Smooth muscle cell (in vitro differentiated cells): ENCODE measurements around the gene RASGEF1B. TPM values are rescaled to one million over a fixed set of nuclear protein-coding genes. Genes with fewer than 3 reads are reported as not detected.

Experiments
- DNase-seq: peaks from one replicate; lab custom pipeline; 2025; ENCODE audit not compliant: unreplicated experiment; lab: John Stamatoyannopoulos, UW
- H2AFZ ChIP-seq: fragments of 200-600 bp; sonication (generic); 2 replicates; pipeline ENCODE4 v1.6.0; 2016; ENCODE audit warnings: antibody characterized with exemption, low read depth, mild to moderate bottlenecking
- H3F3A ChIP-seq: fragments of 200-600 bp; sonication (generic); 2 replicates; pipeline ENCODE4 v1.6.0; 2017; ENCODE audit warnings: antibody characterized with exemption, low read depth
- H3K27ac ChIP-seq: fragments of 200-600 bp; sonication (generic); 2 replicates; pipeline ENCODE4 v1.5.1; 2016; ENCODE audit warnings: low read depth, mild to moderate bottlenecking
- H3K27me3 ChIP-seq: fragments of 200-600 bp; sonication (generic); 2 replicates; pipeline ENCODE4 v1.6.1; 2016; ENCODE audit warnings: low read depth, mild to moderate bottlenecking
- H3K36me3 ChIP-seq: fragments of 200-600 bp; sonication (generic); 2 replicates; pipeline ENCODE4 v1.5.1; 2016; ENCODE audit warnings: low read depth
- H3K4me1 ChIP-seq: fragments of 200-600 bp; sonication (generic); 2 replicates; pipeline ENCODE4 v1.5.1; 2016; ENCODE audit warnings: low read depth
- H3K4me2 ChIP-seq: fragments of 200-600 bp; sonication (generic); 2 replicates; pipeline ENCODE4 v1.6.0; 2016; ENCODE audit warnings: mild to moderate bottlenecking
- H3K4me3 ChIP-seq: fragments of 200-600 bp; sonication (generic); 2 replicates; pipeline ENCODE4 v1.5.1; 2016; ENCODE audit warnings: mild to moderate bottlenecking
- H3K79me2 ChIP-seq: fragments of 200-600 bp; sonication (generic); 2 replicates; pipeline ENCODE4 v1.6.0; 2016; ENCODE audit warnings: low read depth, mild to moderate bottlenecking
- H3K9ac ChIP-seq: fragments of 200-600 bp; sonication (generic); 2 replicates; pipeline ENCODE4 v1.6.0; 2016; ENCODE audit warnings: low read depth
- H3K9me3 ChIP-seq: fragments of 200-600 bp; sonication (generic); replicated peaks from 2 replicates; pipeline ENCODE4 v1.5.1; 2016; ENCODE audit warnings: low read depth
- H4K20me1 ChIP-seq: fragments of 200-600 bp; sonication (generic); 2 replicates; pipeline ENCODE4 v1.6.0; 2016; ENCODE audit warnings: low read depth
- WGBS: methylation state at CpG from one replicate; pipeline ENCODE4 v1.1.7; 2016; ENCODE audit warnings: low lambda C conversion rate; 5-methylcytosine and 5-hydroxymethylcytosine counted together
- polyA plus RNA-seq: library from polyadenylated mRNA; unstranded; fragments of >200 nt; fragmentation: Nextera tagmentation; extraction: Ambion mirVana; gene quantifications from 2 replicates; pipeline ENCODE4 v1.2.1, GENCODE V29; 2016
- total RNA-seq: library from RNA; depleted of rRNA; stranded (reverse); fragments of >200 nt; gene quantifications from 2 replicates; pipeline ENCODE4 v1.2.3, GENCODE V29; 2014
- TF ChIP-seq, protein P1 (sequence below): fragments of 200-600 bp; sonication (generic); IDR thresholded peaks from 2 replicates; pipeline ENCODE4 v1.5.1; 2017; ENCODE audit warnings: borderline replicate concordance, mild to moderate bottlenecking, antibody characterized with exemption; ENCODE audit not compliant: insufficient read depth, poor library complexity, severe bottlenecking

The RASGEF1B gene
- total and polyA plus RNA-seq, 2 experiments from 2014 or later: 1.5 to 7.5 TPM

DNA sequence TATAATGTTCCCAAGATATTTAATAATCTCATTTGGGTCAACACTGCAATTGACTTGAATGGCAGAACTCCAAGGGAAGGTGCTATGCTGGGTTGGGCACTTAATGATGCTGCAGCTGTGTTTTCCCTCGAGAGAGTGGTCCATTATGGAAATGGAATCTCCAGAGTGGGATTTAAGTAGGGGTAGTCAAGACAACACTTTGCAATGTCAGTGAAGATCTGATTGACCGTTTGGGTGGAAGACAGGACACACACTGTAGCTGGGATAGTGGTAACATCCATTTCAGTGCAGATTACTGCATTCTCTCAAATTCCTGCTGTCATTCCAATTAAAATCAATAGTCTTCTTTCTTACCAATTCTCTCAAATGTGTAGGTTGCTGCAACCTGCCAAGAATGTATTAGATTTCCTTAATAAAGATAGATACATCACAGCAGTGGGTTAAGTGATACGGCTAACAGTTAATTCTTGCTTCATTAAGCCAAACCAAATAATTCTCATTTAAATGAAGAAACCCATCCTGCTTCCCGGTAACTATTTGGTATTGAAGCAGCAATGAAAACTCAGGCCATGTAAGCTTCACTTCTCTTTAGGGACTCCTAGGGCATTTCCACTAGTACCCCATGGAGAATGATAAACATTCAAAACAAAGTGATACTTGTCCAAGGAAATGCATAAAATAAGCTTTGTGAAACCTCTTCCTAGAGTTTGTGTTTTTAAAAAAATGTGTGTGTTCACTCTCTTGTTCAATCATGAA, 40.5 kb upstream of the RASGEF1B start:
- H3K27ac ChIP-seq: no peak overlapping the region
- H3K4me2 ChIP-seq: no peak overlapping the region
- peaks cover 13% of the 10 kb centered on the region for H3K4me1 ChIP-seq
- no peaks in the 10 kb centered on the region for H3K79me2 ChIP-seq
- TF ChIP-seq, protein P1, sequence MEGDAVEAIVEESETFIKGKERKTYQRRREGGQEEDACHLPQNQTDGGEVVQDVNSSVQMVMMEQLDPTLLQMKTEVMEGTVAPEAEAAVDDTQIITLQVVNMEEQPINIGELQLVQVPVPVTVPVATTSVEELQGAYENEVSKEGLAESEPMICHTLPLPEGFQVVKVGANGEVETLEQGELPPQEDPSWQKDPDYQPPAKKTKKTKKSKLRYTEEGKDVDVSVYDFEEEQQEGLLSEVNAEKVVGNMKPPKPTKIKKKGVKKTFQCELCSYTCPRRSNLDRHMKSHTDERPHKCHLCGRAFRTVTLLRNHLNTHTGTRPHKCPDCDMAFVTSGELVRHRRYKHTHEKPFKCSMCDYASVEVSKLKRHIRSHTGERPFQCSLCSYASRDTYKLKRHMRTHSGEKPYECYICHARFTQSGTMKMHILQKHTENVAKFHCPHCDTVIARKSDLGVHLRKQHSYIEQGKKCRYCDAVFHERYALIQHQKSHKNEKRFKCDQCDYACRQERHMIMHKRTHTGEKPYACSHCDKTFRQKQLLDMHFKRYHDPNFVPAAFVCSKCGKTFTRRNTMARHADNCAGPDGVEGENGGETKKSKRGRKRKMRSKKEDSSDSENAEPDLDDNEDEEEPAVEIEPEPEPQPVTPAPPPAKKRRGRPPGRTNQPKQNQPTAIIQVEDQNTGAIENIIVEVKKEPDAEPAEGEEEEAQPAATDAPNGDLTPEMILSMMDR: no peak
- H4K20me1 ChIP-seq: no peaks in the 10 kb centered on the region
- H3K4me3 ChIP-seq: no peak overlapping the region
- no peak for DNase-seq
- no peak overlapping the region for H2AFZ ChIP-seq
- H3K36me3 ChIP-seq: no peaks in the 10 kb centered on the region
- H3K27me3 ChIP-seq: no peaks in the 10 kb centered on the region
- no peaks in the 10 kb centered on the region for H3K9me3 ChIP-seq
- no peaks in the 10 kb centered on the region for H3F3A ChIP-seq
- H3K9ac ChIP-seq: no peak overlapping the region
- WGBS: 71% methylated on average over 4 of the region's 4 CpGs

DNA sequence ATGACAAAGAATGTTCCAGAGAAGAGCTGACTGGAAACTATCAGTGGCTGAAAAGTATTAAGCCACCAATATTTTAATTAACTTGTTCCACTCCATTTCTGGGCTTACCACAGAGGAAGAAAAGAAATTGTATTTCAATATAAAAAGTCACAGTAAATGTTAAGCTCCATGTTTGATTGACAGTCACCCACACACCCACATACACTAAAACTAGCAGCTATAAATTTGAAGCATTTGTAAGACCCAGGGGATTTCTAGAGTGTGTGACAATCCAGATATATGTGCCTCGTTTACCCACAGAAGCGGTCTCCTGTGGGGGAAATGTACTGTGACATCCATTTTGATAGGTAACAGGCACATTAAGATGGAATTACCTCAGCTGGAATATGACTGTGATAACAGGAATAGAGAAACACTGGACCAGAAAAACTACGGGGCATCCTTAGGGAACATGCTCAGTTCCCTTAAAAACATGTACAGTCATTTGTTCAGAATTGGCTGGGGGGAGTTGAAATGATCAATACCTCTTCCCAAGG, 39.0 kb upstream of the RASGEF1B start:
- H3K27ac ChIP-seq: no peak overlapping the region
- H3K4me2 ChIP-seq: no peak overlapping the region
- H3K27me3 ChIP-seq: no peaks in the 10 kb centered on the region
- no peaks in the 10 kb centered on the region for H3F3A ChIP-seq
- no peaks in the 10 kb centered on the region for H3K9me3 ChIP-seq
- H3K9ac ChIP-seq: no peak overlapping the region
- no peaks in the 10 kb centered on the region for H4K20me1 ChIP-seq
- no peaks in the 10 kb centered on the region for H3K79me2 ChIP-seq
- DNase-seq: no peak
- no peak overlapping the region for H2AFZ ChIP-seq
- no peaks in the 10 kb centered on the region for H3K36me3 ChIP-seq
- TF ChIP-seq, protein P1: no peak
- peaks cover 13% of the 10 kb centered on the region for H3K4me1 ChIP-seq
- no peak overlapping the region for H3K4me3 ChIP-seq
- WGBS: 86% methylated on average over 3 of the region's 3 CpGs

DNA sequence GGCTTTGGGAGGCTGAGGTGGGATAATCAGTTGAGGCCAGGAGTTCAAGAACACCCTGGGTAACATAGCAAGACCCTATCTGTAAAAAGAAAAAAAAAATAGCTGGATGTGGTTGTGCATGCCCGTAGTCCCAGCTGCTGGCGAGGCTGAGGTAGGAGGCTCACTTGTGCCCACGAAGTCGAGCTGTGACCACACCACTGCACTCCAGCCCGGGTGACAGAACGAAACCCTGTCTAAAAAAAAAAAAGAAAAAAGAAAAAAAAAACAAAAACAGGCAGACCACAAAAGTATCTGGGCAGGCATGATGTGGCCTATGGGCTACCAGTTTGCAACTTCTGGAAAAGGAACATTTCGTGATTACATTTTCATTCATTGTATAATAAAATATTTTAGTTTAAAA, 38.1 kb upstream of the RASGEF1B start:
- no peaks in the 10 kb centered on the region for H3K9me3 ChIP-seq
- TF ChIP-seq, protein P1: no peak
- H3K4me2 ChIP-seq: peak overlapping the region; percentile 44
- no peaks in the 10 kb centered on the region for H4K20me1 ChIP-seq
- WGBS: 77% methylated on average over 7 of the region's 7 CpGs
- no peaks in the 10 kb centered on the region for H3K79me2 ChIP-seq
- DNase-seq: no peak
- no peaks in the 10 kb centered on the region for H3K36me3 ChIP-seq
- H2AFZ ChIP-seq: no peak overlapping the region
- H3K27ac ChIP-seq: no peak overlapping the region
- H3F3A ChIP-seq: no peaks in the 10 kb centered on the region
- H3K4me3 ChIP-seq: no peak overlapping the region
- no peaks in the 10 kb centered on the region for H3K27me3 ChIP-seq
- H3K4me1 ChIP-seq: peaks cover 13% of the 10 kb centered on the region
- H3K9ac ChIP-seq: no peak overlapping the region
